ENCODE data around the gene MTURN.

DNA sequence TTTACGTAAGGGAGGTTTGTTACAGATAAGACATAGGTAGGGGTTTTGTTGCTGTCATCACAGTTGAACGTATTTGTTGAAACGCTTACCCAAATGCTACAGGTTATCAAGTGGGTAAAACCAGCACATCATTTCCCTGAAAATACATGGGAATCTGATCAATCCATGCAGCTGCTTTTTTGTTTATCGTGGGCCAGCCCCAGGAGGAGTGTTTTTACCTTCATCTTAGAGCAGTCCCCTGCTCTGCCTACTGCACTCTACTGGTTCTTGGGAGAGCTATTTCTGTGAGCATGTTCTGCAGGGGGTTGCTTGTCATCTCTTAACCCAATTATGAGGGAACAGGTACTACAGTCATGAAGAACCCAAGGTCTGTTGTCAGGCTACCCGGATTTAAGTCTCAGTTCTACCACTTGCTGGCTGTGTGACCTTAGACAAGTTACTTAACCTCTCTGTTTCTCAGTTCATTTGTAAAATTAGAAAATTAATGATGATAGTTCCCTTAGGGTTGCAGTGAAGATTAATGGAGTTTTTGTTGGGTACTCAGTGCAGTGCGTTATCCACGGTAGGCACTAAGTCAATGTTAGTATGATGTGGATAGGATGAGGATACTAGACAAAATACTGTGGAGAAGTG is 15.0 kb downstream of the MTURN start:
- no peak for TF ChIP-seq EZH2 (IDR thresholded peaks at IDR 0.05; ENCODE audit: borderline replicate concordance, low read length)
- TF ChIP-seq, protein P1, sequence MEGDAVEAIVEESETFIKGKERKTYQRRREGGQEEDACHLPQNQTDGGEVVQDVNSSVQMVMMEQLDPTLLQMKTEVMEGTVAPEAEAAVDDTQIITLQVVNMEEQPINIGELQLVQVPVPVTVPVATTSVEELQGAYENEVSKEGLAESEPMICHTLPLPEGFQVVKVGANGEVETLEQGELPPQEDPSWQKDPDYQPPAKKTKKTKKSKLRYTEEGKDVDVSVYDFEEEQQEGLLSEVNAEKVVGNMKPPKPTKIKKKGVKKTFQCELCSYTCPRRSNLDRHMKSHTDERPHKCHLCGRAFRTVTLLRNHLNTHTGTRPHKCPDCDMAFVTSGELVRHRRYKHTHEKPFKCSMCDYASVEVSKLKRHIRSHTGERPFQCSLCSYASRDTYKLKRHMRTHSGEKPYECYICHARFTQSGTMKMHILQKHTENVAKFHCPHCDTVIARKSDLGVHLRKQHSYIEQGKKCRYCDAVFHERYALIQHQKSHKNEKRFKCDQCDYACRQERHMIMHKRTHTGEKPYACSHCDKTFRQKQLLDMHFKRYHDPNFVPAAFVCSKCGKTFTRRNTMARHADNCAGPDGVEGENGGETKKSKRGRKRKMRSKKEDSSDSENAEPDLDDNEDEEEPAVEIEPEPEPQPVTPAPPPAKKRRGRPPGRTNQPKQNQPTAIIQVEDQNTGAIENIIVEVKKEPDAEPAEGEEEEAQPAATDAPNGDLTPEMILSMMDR (IDR thresholded peaks at IDR 0.05; ENCODE audit: low read length), result no peak

All from OCI-LY1 (cell line).